ENCODE results near the gene CEMIP. TPM values are rescaled to one million over a fixed set of nuclear protein-coding genes. Genes with fewer than 3 reads are reported as not detected.

CEMIP gene
- polyA plus RNA-seq, 1 experiment: 725 TPM

DNA sequence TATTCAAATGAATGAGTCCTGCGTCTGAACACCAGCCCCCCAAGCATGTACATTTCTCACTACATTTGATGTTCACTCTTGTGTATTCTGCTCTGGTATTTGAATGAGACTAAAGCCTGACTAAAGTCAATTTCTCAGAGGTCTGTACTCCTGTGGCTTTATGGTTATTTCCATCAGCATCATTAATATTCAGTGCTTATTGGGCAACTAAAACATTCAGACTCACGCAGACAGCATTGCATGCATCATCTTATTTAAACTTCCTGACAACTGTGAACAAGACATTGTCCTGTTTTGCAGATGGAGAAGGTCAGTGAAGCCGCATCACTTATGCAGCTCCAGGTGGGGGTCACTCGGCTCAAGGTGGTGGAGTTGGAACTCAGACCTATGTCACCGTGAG, 11.1 kb downstream of the CEMIP start:
- POLR2A ChIA-PET: interaction anchor here (0.6 kb wide), 1 partner anchor 178 kb away, joined by 3 read pairs; no protein-coding TSS in a partner anchor
- TF ChIP-seq CTCF (IDR thresholded peaks at IDR 0.05; ENCODE audit: insufficient read depth, low read depth, low read length): no peak
- H3K36me3 ChIP-seq (ENCODE audit: control insufficient read depth, insufficient read depth, low read length): peaks cover 53% of the 10 kb centered on the region
- H3K27me3 ChIP-seq (ENCODE audit: control insufficient read depth, insufficient read depth, low read length): no peaks in the 10 kb centered on the region
- CTCF ChIA-PET: interaction anchor here (0.6 to 1.7 kb wide), 3 partner anchors 11 to 15 kb away, joined by 3 to 5 read pairs (median 3); partner anchors contain the start of gene CEMIP
- DNase-seq (ENCODE audit: low read depth): no peak
- no peak overlapping the region for H3K4me3 ChIP-seq (ENCODE audit: low read depth, low read length)

GRCh38 chr15:80791004-80791403, 11.8 kb downstream of the CEMIP start:
- no peak for TF ChIP-seq CTCF (IDR thresholded peaks at IDR 0.05; ENCODE audit: insufficient read depth, low read depth, low read length)
- DNase-seq (ENCODE audit: low read depth): no peak
- ChIA-PET POLR2A (interaction anchor here (0.6 kb wide), 1 partner anchor 177 kb away, joined by 3 read pairs; no protein-coding TSS in a partner anchor), CTCF (no interaction called here)
- Histone ChIP-seq H3K27me3 (ENCODE audit: control insufficient read depth, insufficient read depth, low read length) (no peaks in the 10 kb centered on the region), H3K36me3 (ENCODE audit: control insufficient read depth, insufficient read depth, low read length) (peaks cover 51% of the 10 kb centered on the region), H3K4me3 (ENCODE audit: low read depth, low read length) (no peak overlapping the region)

DNA sequence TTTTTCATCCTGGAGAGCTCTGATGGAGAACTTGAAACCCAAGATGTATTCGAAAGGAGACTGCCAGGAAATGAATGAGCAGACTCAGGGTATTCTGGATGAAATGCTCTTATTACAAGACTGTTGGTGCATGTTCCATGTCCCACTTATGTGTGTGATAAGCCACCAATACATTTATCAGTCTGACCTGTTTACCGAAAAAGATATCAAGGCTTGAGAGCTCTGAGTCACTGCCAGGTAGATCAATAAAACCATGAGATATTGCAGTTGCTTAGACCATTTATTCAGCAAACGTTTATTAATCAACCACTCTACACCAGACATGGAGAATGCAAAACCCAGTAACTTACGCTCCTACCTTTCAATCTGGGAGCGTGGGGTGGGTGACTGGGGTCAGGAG, 17.2 kb downstream of the CEMIP start:
- ChIA-PET CTCF (interaction anchor here (0.6 to 1.2 kb wide), 3 partner anchors 9 to 307 kb away, joined by 3 read pairs; no protein-coding TSS in a partner anchor), POLR2A (no interaction called here)
- Histone ChIP-seq H3K36me3 (ENCODE audit: control insufficient read depth, insufficient read depth, low read length) (peaks cover 50% of the 10 kb centered on the region), H3K4me3 (ENCODE audit: low read depth, low read length) (no peak overlapping the region), H3K27me3 (ENCODE audit: control insufficient read depth, insufficient read depth, low read length) (no peaks in the 10 kb centered on the region)
- TF ChIP-seq CTCF (IDR thresholded peaks at IDR 0.05; ENCODE audit: insufficient read depth, low read depth, low read length): no peak
- DNase-seq (ENCODE audit: low read depth): no peak

- ChIA-PET POLR2A (no interaction called here), CTCF (interaction anchor here (1.1 kb wide), 1 partner anchor 19 kb away, joined by 3 read pairs; no protein-coding TSS in a partner anchor)
- H3K36me3 ChIP-seq (ENCODE audit: control insufficient read depth, insufficient read depth, low read length): peaks cover 48% of the 10 kb centered on the region
- no peak for DNase-seq (ENCODE audit: low read depth)
- H3K4me3 ChIP-seq (ENCODE audit: low read depth, low read length): no peak overlapping the region
- TF ChIP-seq CTCF (IDR thresholded peaks at IDR 0.05; ENCODE audit: insufficient read depth, low read depth, low read length): no peak
- H3K27me3 ChIP-seq (ENCODE audit: control insufficient read depth, insufficient read depth, low read length): no peaks in the 10 kb centered on the region
These were observed 19.7 kb downstream of the CEMIP start for GRCh38 chr15:80798911-80799310.

- ChIA-PET POLR2A (no interaction called here), CTCF (no interaction called here)
- Histone ChIP-seq H3K4me3 (ENCODE audit: low read depth, low read length) (no peak overlapping the region), H3K36me3 (ENCODE audit: control insufficient read depth, insufficient read depth, low read length) (peaks cover 49% of the 10 kb centered on the region), H3K27me3 (ENCODE audit: control insufficient read depth, insufficient read depth, low read length) (no peaks in the 10 kb centered on the region)
- DNase-seq (ENCODE audit: low read depth): no peak
- TF ChIP-seq CTCF (IDR thresholded peaks at IDR 0.05; ENCODE audit: insufficient read depth, low read depth, low read length): no peak
These were observed 20.9 kb downstream of the CEMIP start for GRCh38 chr15:80800067-80800466.

All from BJ (cell line).